Endothelial cell of umbilical vein (primary cell): ENCODE measurements around the gene KRT26. TPM values are rescaled to one million over a fixed set of nuclear protein-coding genes. Genes with fewer than 3 reads are reported as not detected.

ENCODE experiments used
- BruUV-seq: library from RNA; stranded (reverse); fragments of 400-500 nt; replicated peaks from 2 replicates; lab custom pipeline; 2021; lab: Mats Ljungman, UMichigan
- CTCF ChIA-PET: fragments of 300-600, 350-600 bp; sonication (Branson Sonifier 250); formaldehyde crosslinking; loops from one replicate; lab custom pipeline; 2021; ENCODE audit warnings: antibody characterized with exemption, inconsistent platforms; lab: Charles Lee
- POLR2A ChIA-PET: fragments of 300-600, 350-600 bp; sonication (Branson Sonifier 250); formaldehyde crosslinking; loops from one replicate; lab custom pipeline; 2021; ENCODE audit warnings: antibody characterized with exemption, inconsistent platforms; lab: Charles Lee
- DNase-seq: peaks from one replicate; pipeline ENCODE4 v3.0.0-alpha.2; 2011; ENCODE audit warnings: low read depth, low spot score
- FAIRE-seq: peaks from 2 replicates; lab custom pipeline; 2011; peaks lifted over from hg19 to GRCh38; lab: Jason Lieb, UNC
- H2AFZ ChIP-seq: 2 replicates; pipeline ENCODE4 v1.6.0; 2012; ENCODE audit warnings: low read depth, low read length, control low read depth, inconsistent platforms
- H3K27ac ChIP-seq: 2 replicates; pipeline ENCODE4 v1.5.1; 2011; ENCODE audit warnings: low read depth, mild to moderate bottlenecking, control low read depth, low read length, moderate library complexity; ENCODE audit not compliant: insufficient read depth
- H3K27me3 ChIP-seq, 2 experiments: 2 replicates each; pipeline versions ENCODE4 v1.6.0 to v1.6.1; 2011; ENCODE audit warnings: low read length in 2 of 2, mixed read lengths in 1 of 2; ENCODE audit not compliant: control insufficient read depth in 2 of 2, insufficient read depth in 2 of 2
- H3K36me3 ChIP-seq, 2 experiments: 2 replicates in 1 of 2; 3 replicates in 1 of 2; pipeline ENCODE4 v1.5.1; 2011; ENCODE audit warnings: low read length in 2 of 2, mild to moderate bottlenecking in 1 of 2, moderate library complexity in 1 of 2; ENCODE audit not compliant: control insufficient read depth in 2 of 2, insufficient read depth in 2 of 2; ENCODE audit errors: extremely low read depth in 1 of 2
- H3K4me1 ChIP-seq: 3 replicates; pipeline ENCODE4 v1.5.1; 2011; ENCODE audit warnings: mild to moderate bottlenecking, low read length; ENCODE audit not compliant: control insufficient read depth, insufficient read depth; ENCODE audit errors: extremely low read depth
- H3K4me2 ChIP-seq: 2 replicates; pipeline ENCODE4 v1.6.1; 2011; ENCODE audit warnings: low read length, control low read depth, mixed read lengths; ENCODE audit not compliant: insufficient read depth
- H3K4me3 ChIP-seq, 3 experiments: fragments of 200-600 bp in 1 of 3; sonication (generic), shearing (Covaris generic) in 1 of 3; replicated peaks in 1 of 3; 2 replicates each; pipeline ENCODE4 v1.5.1; 2011 to 2016; ENCODE audit warnings: control low read depth in 3 of 3, low read length in 3 of 3, mild to moderate bottlenecking in 2 of 3, inconsistent platforms in 1 of 3, low read depth in 1 of 3, moderate library complexity in 1 of 3; ENCODE audit not compliant: insufficient read depth in 1 of 3
- H3K79me2 ChIP-seq: 2 replicates; pipeline ENCODE4 v1.6.0; 2012; ENCODE audit warnings: low read length, inconsistent platforms; ENCODE audit not compliant: control insufficient read depth, insufficient read depth
- H3K9ac ChIP-seq: replicated peaks from 2 replicates; pipeline ENCODE3; 2011; ENCODE audit warnings: low read length, control low read depth; ENCODE audit not compliant: insufficient read depth; ENCODE audit errors: extremely low read depth
- H3K9me1 ChIP-seq: replicated peaks from 3 replicates; pipeline ENCODE4 v1.6.0; 2011; ENCODE audit warnings: mild to moderate bottlenecking, low read length; ENCODE audit not compliant: control insufficient read depth, insufficient read depth; ENCODE audit errors: extremely low read depth
- H3K9me3 ChIP-seq: replicated peaks from 2 replicates; pipeline ENCODE4 v1.5.1; 2012; ENCODE audit warnings: low read length, inconsistent platforms; ENCODE audit not compliant: control insufficient read depth, insufficient read depth
- H4K20me1 ChIP-seq: replicated peaks from 2 replicates; pipeline ENCODE3; 2011; ENCODE audit warnings: mild to moderate bottlenecking, low read length; ENCODE audit not compliant: control insufficient read depth, insufficient read depth; ENCODE audit errors: extremely low read depth
- CTCF ChIP-seq, 2 donors: IDR thresholded peaks; 1 replicate in 1 of 2; 2 replicates in 1 of 2; pipeline ENCODE4 v1.5.1; 2011; ENCODE audit warnings: low read length in 2 of 2, mild to moderate bottlenecking in 2 of 2, moderate library complexity in 2 of 2, control low read depth in 1 of 2, inconsistent platforms in 1 of 2, low read depth in 1 of 2; ENCODE audit not compliant: insufficient read depth in 1 of 2; ENCODE audit errors: extremely low read depth in 1 of 2
- EZH2 ChIP-seq: IDR thresholded peaks from 2 replicates; pipeline ENCODE4 v1.6.1; 2012; ENCODE audit warnings: borderline replicate concordance, low read depth, mild to moderate bottlenecking, moderate library complexity, low read length, inconsistent platforms; ENCODE audit not compliant: severe bottlenecking
- FOS ChIP-seq: IDR thresholded peaks from 2 replicates; pipeline ENCODE4 v1.6.1; 2011; ENCODE audit warnings: mild to moderate bottlenecking, low read length, moderate library complexity, borderline replicate concordance; ENCODE audit not compliant: insufficient read depth
- GATA2 ChIP-seq: IDR thresholded peaks from 2 replicates; pipeline ENCODE4 v1.7.0; 2011; ENCODE audit warnings: low read depth, mild to moderate bottlenecking, moderate library complexity, mixed read lengths, low read length; ENCODE audit not compliant: insufficient read length, insufficient read depth
- JUN ChIP-seq: IDR thresholded peaks from 2 replicates; pipeline ENCODE4 v1.6.1; 2011; ENCODE audit warnings: borderline replicate concordance, low read depth; ENCODE audit not compliant: insufficient read length, insufficient read depth
- MYC ChIP-seq: IDR thresholded peaks from one replicate; pipeline ENCODE4 v1.6.1; 2011; ENCODE audit warnings: mild to moderate bottlenecking, low read depth, low read length
- POLR2A ChIP-seq: IDR thresholded peaks from 2 replicates; pipeline ENCODE4 v1.6.1; 2012; ENCODE audit warnings: low read depth, mild to moderate bottlenecking, control low read depth, low read length
- POLR2AphosphoS5 ChIP-seq: IDR thresholded peaks from 2 replicates; pipeline ENCODE4 v1.6.1; 2012; ENCODE audit warnings: low read depth, mild to moderate bottlenecking, control low read depth, low read length, moderate library complexity; ENCODE audit not compliant: insufficient read depth
- dilution Hi-C: fragments of 300-500 bp; cut with MboI; formaldehyde crosslinking; loops from one replicate; pipeline ENCODE4 v1.15.0; 2019; ENCODE audit warnings: low sequenced_read_pairs; ENCODE audit not compliant: extremely low pct_ligation_motif_present
- intact Hi-C: fragments of 100-400 bp; cut with micrococcal nuclease; formaldehyde crosslinking; loops from one replicate; pipeline ENCODE4 v1.10.0; 2022
- polyA plus RNA-seq, 4 experiments: library from polyadenylated mRNA; depleted of rRNA in 3 of 4; stranded (reverse) in 3 of 4; unstranded in 1 of 4; fragments of >200 nt; gene quantifications; 2 replicates each; pipeline versions ENCODE4 v1.2.1 to v1.2.3, GENCODE V29; 2011 to 2012; ENCODE audit warnings: missing spikeins in 1 of 4
- total RNA-seq: library from RNA; stranded (reverse); gene quantifications from 2 replicates; pipeline ENCODE4 v1.2.3, GENCODE V29; 2021
- TF ChIP-seq, protein P1 (sequence below): IDR thresholded peaks from 2 replicates; pipeline ENCODE4 v1.6.1; 2011; ENCODE audit not compliant: insufficient read depth, insufficient read length

KRT26 gene
- total and polyA plus RNA-seq, 2 donors (not counting 3 experiments of a cell fraction or from before 2014, with no cell fraction given), result not detected

DNA sequence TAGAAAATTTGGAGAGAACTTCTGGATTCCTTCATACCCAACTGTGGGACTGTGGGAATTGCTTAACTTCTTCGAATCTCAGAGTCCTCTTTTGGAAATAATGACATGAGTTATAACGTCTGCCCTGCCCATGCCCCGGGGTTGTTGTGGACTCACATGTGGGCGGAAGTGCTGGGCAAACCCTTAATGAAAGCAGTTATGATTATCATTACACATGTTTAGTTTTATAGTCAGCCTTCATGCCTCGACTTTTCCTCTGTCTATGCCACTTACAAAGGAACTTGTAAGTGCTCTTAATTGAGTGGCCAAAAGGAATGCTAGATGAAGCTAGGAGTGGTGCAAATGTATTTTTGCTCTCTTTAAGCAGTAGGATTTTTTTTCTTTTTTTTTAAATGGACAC, 6.5 kb upstream of the KRT26 start:
- H3K4me3 ChIP-seq, result no peak overlapping the region
- dilution Hi-C loops, result no loop called here
- FAIRE-seq, result no peak
- H3K9me1 ChIP-seq, result no peaks in the 10 kb centered on the region
- no peak overlapping the region for H2AFZ ChIP-seq
- no peak overlapping the region for H3K27ac ChIP-seq
- no peaks in the 10 kb centered on the region for H3K4me1 ChIP-seq
- no TSS peak for BruUV-seq
- no peak overlapping the region for H3K9ac ChIP-seq
- no peaks in the 10 kb centered on the region for H3K9me3 ChIP-seq
- intact Hi-C loops, result no loop called here
- no peaks in the 10 kb centered on the region for H3K36me3 ChIP-seq
- POLR2A ChIA-PET, result no interaction called here
- peaks cover 8 to 20% of the 10 kb centered on the region in 2 experiments for H3K27me3 ChIP-seq
- CTCF ChIA-PET, result no interaction called here
- no peaks in the 10 kb centered on the region for H3K79me2 ChIP-seq
- H3K4me2 ChIP-seq, result no peak overlapping the region
- TF ChIP-seq CTCF (IDR thresholded peaks at IDR 0.05; ENCODE audit: extremely low read depth in 1 of 2, insufficient read depth in 1 of 2, low read depth in 1 of 2, low read length in 2 of 2), result no peak
- no peak for TF ChIP-seq GATA2
- TF ChIP-seq MYC, result no peak
- no peak for TF ChIP-seq EZH2
- no peak for TF ChIP-seq JUN
- TF ChIP-seq POLR2AphosphoS5, result no peak
- no peak for TF ChIP-seq FOS
- no peak for TF ChIP-seq POLR2A
- TF ChIP-seq, protein P1, sequence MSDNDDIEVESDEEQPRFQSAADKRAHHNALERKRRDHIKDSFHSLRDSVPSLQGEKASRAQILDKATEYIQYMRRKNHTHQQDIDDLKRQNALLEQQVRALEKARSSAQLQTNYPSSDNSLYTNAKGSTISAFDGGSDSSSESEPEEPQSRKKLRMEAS, result no peak
- no peak for DNase-seq
- H4K20me1 ChIP-seq, result no peaks in the 10 kb centered on the region
